OCI-LY3 (cell line): Measurements from ENCODE around the gene OSMR.

Source experiments
- H2AFZ ChIP-seq: fragments of 200-600, 300-600 bp; shearing (Covaris generic); 2 replicates; pipeline ENCODE4 v1.6.0; 2014; ENCODE audit warnings: antibody characterized with exemption, low read depth, low read length
- H3K27ac ChIP-seq: fragments of 200-600, 300-600 bp; sonication (generic); 2 replicates; pipeline ENCODE4 v1.5.1; 2014; ENCODE audit warnings: mild to moderate bottlenecking, low read length, moderate library complexity, mixed read lengths
- H3K27me3 ChIP-seq: fragments of 200-600, 300-600 bp; sonication (generic); 2 replicates; pipeline ENCODE4 v1.6.1; 2014; ENCODE audit warnings: low read depth, low read length, mixed read lengths
- H3K36me3 ChIP-seq: fragments of 200-600, 300-600 bp; sonication (generic); replicated peaks from 2 replicates; pipeline ENCODE3; 2014; ENCODE audit warnings: low read depth, low read length, mixed read lengths
- H3K4me1 ChIP-seq: fragments of 300-600, 200-600 bp; sonication (generic); 2 replicates; pipeline ENCODE4 v1.6.1; 2014; ENCODE audit warnings: low read length, mixed read lengths
- H3K4me2 ChIP-seq: fragments of 200-600, 300-600 bp; sonication (generic); 2 replicates; pipeline ENCODE4 v1.6.1; 2014; ENCODE audit warnings: low read length, mixed read lengths
- H3K4me3 ChIP-seq: fragments of 300-600, 200-600 bp; sonication (generic); 2 replicates; pipeline ENCODE4 v1.5.1; 2014; ENCODE audit warnings: antibody characterized with exemption, mild to moderate bottlenecking, low read length, moderate library complexity
- H3K79me2 ChIP-seq: fragments of 300-600, 200-600 bp; shearing (Covaris generic); 2 replicates; pipeline ENCODE4 v1.6.1; 2014; ENCODE audit warnings: mild to moderate bottlenecking, low read length, mixed read lengths
- H3K9ac ChIP-seq: fragments of 300-600, 200-600 bp; shearing (Covaris generic); 2 replicates; pipeline ENCODE4 v1.6.0; 2014; ENCODE audit warnings: mild to moderate bottlenecking, low read length, moderate library complexity
- H3K9me3 ChIP-seq: fragments of 200-600, 300-600 bp; shearing (Covaris generic); 2 replicates; pipeline ENCODE4 v1.6.1; 2014; ENCODE audit warnings: low read length, mixed read lengths; ENCODE audit not compliant: insufficient read depth
- H4K20me1 ChIP-seq: fragments of 200-600, 300-600 bp; sonication (generic); 2 replicates; pipeline ENCODE4 v1.6.1; 2016; ENCODE audit warnings: low read length, mixed read lengths; ENCODE audit not compliant: insufficient read depth
- CTCF ChIP-seq: fragments of 200-600, 300-600 bp; sonication (generic); IDR thresholded peaks from 2 replicates; pipeline ENCODE4 v1.5.1; 2014; ENCODE audit warnings: antibody characterized with exemption, low read length, low read depth
- EZH2phosphoT487 ChIP-seq: fragments of 200-600 bp; shearing (Covaris generic); IDR thresholded peaks from 2 replicates; pipeline ENCODE4 v1.6.1; 2018; ENCODE audit warnings: antibody characterized with exemption, mixed run types, low read depth

OSMR gene

GRCh38 chr5:38807570-38808483, 38.0 kb upstream of the OSMR start:
- Histone ChIP-seq H3K4me3 (no peak overlapping the region), H3K4me2 (no peak overlapping the region), H3K36me3 (no peaks in the 10 kb centered on the region), H3K9me3 (no peaks in the 10 kb centered on the region), H2AFZ (no peak overlapping the region), H3K27me3 (peaks cover 3% of the 10 kb centered on the region; the same call in 1 of the 2 replicates), H4K20me1 (no peaks in the 10 kb centered on the region), H3K4me1 (no peaks in the 10 kb centered on the region), H3K9ac (no peak overlapping the region), H3K79me2 (no peaks in the 10 kb centered on the region), H3K27ac (no peak overlapping the region)
- no peak for TF ChIP-seq CTCF
- no peak for TF ChIP-seq EZH2phosphoT487

- H3K79me2 ChIP-seq, result no peaks in the 10 kb centered on the region
- H3K4me3 ChIP-seq, result no peak overlapping the region
- no peak overlapping the region for H2AFZ ChIP-seq
- no peaks in the 10 kb centered on the region for H4K20me1 ChIP-seq
- H3K9me3 ChIP-seq, result no peaks in the 10 kb centered on the region
- H3K36me3 ChIP-seq, result no peaks in the 10 kb centered on the region
- no peak overlapping the region for H3K9ac ChIP-seq
- no peak overlapping the region for H3K4me2 ChIP-seq
- TF ChIP-seq EZH2phosphoT487 (no peak), CTCF (no peak)
- H3K4me1 ChIP-seq, result no peaks in the 10 kb centered on the region
- H3K27ac ChIP-seq, result no peak overlapping the region
- 0 out of 2 replicates have a peak, but pooled peaks cover 3% of the 10 kb centered on the region for H3K27me3 ChIP-seq
Measured at GRCh38 chr5:38808666-38809343, 37.0 kb upstream of the OSMR start.

GRCh38 chr5:38809388-38810359, 36.1 kb upstream of the OSMR start:
- peak; percentile 75 for TF ChIP-seq CTCF
- no peak for TF ChIP-seq EZH2phosphoT487
- Histone ChIP-seq H3K9ac (no peak overlapping the region), H3K27me3 (0 out of 2 replicates have a peak, but pooled peaks cover 3% of the 10 kb centered on the region), H3K4me3 (no peak overlapping the region), H4K20me1 (no peaks in the 10 kb centered on the region), H3K4me2 (peak overlapping the region; percentile 16; the same call in 1 of the 2 replicates), H2AFZ (no peak overlapping the region), H3K27ac (no peak overlapping the region), H3K79me2 (no peaks in the 10 kb centered on the region), H3K4me1 (no peaks in the 10 kb centered on the region), H3K9me3 (no peaks in the 10 kb centered on the region), H3K36me3 (no peaks in the 10 kb centered on the region)
